HG03571 (cell line): ENCODE results near the gene ATP5MC2.
"Not testable (repeated sequence)": the region's sequence is repeated elsewhere in the genome, so short reads cannot be mapped to it uniquely, and the experiment has no call there.

Source experiments
- ATAC-seq: cut with Tn5 transposase; IDR thresholded peaks from one replicate; pipeline ENCODE4 v1.9.1; 2021; ENCODE audit not compliant: unreplicated experiment

The ATP5MC2 gene

GRCh38 chr12:53653595-53653994 is 22.3 kb downstream of the ATP5MC2 start:
- ATAC-seq, result no peak

DNA sequence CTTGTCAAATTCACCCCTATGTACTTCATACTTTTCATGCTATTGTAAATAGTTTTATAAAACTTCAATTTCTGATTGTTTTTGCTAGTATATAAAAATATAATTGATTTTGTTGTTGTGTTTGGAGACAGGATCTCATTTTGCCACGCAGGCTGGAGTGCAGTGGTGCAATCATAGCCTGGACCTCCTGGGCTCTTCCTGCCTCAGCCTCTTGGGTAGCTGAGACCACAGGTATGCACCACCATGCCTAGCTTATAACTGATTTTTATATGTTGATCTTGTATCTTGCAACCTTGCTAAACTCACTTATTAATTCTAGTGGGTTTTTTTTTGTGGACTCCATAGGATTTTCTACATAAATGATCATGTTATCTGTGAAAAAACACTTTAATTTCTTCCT is 23.5 kb downstream of the ATP5MC2 start:
- ATAC-seq, result no peak

- ATAC-seq, result no peak
Observed at GRCh38 chr12:53651737-53652136, 24.1 kb downstream of the ATP5MC2 start.

- ATAC-seq, result not testable (repeated sequence)
Observed at GRCh38 chr12:53646300-53646699, 29.6 kb downstream of the ATP5MC2 start.

DNA sequence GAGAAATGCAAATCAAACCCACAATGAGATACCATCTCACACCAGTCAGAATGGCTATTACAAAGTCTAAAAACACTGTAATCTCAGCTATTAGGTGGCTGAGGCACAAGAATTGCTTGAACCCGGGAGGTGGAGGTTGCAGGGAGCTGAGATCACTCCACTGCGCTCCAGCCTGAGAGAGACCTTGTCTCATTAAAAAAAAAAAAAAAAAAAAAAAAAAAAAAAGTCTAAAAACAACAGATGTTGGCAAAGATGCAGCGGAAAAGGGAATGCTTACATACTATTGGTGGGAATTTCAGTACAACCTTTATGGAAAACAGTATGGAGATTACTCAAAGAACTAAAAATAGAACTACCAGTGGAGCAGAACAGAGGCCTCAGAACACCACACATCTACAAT is 30.7 kb downstream of the ATP5MC2 start:
- no peak for ATAC-seq

DNA sequence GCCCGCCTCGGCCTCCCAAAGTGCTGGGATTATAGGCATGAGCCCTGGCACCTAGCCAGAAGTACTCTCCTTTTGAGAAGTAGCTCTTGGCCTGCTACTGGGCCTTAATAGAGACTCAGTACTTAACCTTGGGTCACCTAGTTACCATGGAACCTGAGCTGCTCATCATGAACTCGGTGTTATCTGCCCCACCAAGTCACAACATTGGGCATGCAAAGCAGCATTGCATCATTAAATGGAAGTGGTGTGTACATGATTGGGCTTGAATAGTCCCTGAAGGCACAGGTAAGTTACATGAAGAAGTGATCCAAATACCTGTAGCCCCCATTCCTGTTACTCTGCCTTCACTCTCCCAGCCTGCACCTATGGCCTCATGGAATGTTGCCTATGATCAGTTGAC is 31.8 kb downstream of the ATP5MC2 start:
- ATAC-seq, result no peak

DNA sequence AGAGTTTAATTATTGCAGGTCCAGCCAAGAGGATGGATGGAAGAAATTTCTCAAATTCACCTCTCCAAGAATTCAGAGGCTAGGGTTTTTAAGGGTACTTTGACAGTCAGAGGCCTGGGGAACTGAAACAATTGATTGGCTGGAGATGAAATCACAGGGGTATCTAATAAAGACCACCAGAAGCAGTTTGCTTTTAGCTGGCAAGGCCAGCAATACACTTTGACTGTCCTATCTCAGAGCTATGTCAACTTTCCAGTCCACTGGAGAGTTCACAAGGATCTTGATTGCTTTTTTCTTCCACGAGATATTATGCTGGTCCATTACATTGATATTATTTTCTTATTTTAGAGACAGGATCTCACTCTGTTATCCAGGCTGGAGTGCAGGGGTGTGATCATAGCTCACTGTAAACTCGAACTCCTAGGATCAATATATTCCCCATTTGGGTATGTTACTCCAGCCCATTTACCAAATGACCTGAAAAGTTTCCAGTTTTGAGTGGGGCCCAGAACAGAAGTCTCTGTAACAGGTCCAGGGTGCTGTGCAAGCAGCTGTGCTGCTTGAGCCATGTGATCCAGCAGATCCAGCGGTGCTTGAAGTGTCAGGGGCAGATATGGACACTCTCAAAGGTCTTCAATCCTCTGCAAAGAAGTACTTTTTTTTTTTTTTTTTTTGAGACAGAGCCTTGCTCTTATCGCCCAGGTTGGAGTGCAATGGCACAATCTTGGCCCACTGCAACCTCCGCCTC is 32.5 kb downstream of the ATP5MC2 start:
- no peak for ATAC-seq

- no peak for ATAC-seq
Observed at GRCh38 chr12:53638057-53638456, 37.8 kb downstream of the ATP5MC2 start.

- no peak for ATAC-seq
Observed at GRCh38 chr12:53636641-53637040, 39.2 kb downstream of the ATP5MC2 start.

DNA sequence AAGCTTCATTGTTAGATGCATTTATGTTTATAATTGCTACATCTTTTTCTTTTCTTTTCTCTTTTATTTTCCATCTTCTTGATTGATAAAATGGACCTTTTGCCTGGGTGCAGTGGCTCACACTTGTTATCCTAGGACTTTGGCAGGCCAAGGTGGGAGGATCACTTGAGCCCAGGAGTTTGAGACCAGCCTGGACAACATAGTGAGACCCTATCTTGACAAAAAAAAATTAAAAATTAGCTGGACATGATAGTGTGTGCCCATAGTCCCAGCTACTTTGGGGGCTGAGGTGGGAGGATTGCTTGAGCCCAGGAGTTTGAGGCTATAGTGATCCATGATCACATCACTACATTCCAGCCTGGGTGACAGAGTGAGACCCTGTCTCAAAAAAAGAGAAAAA is 40.2 kb downstream of the ATP5MC2 start:
- ATAC-seq, result not testable (repeated sequence)

DNA sequence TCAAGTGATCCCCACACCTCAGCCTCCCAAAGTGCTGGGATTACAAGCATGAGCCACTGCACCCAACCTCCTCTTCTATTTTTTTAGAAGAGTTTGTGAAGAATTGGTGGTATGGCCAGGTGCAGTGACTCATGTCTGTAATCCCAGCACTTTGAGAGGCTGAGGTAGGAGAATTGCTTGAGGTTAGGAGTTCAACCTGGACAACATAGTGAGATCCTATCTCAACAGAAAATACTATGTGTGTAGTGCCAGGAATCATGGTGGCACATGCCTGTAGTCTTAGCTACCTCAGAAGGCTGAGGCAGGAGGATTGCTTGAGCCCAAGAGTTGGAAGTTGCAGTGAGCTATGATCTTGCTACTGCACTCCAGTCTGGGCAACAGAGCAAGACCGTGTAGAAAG is 44.2 kb downstream of the ATP5MC2 start:
- no peak for ATAC-seq

DNA sequence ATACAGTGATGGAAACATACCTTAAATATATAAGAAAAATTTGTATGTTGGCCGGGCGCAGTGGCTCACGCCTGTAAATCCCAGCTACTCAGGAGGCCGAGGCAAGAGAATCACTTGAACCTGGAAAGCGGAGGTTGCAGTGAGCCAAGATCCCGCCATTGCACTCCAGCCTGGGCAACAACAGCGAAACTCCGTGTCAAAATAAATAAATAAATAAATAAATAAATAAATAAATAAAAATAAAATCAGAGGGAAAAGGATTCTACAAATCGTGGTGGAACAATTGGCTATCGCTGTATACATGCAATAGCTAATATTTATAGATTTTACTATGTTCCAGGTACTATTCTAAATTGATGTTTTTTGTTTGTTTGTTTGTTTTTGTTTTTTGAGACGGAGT is 48.0 kb downstream of the ATP5MC2 start:
- ATAC-seq, result no peak

- peak; percentile 8 for ATAC-seq
Observed at GRCh38 chr12:53626702-53627169, 49.1 kb downstream of the ATP5MC2 start.

GRCh38 chr12:53625946-53626701 is 49.8 kb downstream of the ATP5MC2 start, which contains the start of gene ATF7:
Gene ATF7 (minus strand): TSS chr12:53626382. CDS start chr12:53601000, 25,382 bp downstream.
- peak; percentile 93 for ATAC-seq

DNA sequence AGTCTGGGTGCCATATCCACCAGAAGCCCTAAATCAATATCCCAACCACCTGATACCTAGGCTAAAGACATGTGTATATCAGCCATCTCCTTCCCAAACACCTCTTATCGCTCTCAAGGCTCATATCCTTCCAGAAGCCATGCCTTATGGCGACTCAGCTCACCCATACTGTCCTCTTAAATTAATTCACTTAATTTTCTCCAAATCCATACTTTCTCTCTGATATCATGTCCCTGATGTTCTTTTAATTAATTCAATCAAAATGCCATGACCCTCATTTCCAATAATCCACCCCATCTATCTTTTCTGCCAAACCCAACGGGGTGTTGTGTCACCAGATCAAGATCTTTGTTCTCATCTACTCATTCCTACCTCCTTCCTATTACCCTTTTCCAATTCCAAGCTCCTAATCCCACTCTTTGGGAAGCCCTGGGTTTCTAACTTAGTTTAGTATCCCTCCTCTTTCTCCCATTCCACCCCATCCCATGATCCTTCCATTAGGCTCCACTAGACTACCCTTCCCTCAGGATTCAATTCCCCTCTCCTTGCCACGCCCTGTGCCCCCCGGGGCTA is 50.4 kb downstream of the ATP5MC2 start:
- no peak for ATAC-seq

DNA sequence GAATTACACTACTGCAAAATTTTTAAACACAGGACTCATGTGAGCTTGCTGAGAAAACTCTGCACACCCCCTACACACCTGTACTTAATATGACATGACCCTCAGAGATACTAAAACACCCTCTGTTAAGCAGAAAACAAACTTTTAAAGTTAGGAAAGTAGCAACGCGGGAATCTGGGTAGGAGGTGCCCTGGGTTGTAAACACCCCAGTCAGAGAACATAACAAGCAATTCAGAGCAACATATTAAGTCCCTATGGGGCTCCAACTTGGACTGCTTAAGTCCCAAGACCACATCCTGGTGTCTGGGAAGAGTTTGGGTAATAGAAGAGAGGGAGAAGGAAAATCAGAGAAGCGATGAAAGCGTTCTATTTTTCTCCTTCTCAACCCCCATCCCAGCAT is 50.9 kb downstream of the ATP5MC2 start:
- no peak for ATAC-seq

DNA sequence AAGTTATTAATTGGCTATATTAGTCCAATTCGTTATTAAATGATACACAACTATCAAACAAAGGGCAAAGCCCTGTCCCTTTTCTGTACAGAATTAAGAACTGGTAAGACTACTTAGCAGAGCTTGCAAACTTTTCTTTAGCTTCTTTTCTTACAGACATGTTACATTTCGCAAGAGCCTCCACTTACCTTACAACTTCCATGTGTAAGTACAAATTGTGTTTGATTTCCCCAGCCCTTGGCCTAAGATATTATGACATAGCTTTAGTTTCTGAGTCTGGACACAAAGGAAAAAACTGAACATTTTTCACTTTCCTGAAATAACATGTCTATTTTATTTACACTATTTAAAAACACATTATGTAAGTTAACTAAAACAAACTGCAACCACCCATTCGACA is 51.4 kb downstream of the ATP5MC2 start:
- ATAC-seq, result no peak

DNA sequence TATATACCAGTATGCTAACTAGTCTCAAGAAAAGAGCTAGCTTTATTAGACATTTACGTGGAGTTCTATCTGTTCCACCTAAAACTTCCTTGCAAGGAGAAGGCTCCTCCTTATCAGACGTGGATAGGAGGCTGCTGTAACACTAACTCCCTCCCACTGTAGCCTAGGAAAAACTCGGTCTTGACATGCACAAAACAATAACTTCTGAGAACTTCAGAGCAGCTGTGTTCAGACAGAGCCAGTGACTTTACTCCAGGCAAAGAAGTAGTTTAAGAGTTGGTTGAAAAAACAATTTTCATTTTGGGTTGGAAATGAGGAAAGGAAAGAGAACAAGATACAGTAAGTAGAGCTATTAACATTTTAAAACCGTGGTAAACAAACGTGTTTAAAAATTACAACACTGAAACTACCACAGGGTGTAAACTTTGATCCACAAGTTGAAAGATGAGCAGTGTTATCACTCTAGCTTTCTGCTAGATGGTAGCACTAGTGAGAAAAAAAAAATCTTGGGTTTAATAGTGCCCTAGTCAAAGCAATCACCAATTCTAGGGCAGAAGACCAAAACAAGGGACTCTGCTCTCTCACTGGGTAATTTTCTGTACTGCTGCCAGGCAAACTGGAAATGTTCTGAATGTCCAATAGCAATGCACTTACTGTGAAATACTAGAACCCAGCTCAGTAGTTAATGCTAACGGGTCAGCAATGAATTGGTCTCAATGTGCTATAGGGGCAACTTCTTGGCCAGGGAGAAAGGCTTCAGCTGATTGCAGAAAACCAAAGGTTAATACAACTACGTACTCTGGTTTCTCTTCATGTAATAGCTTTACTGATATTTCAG is 52.1 kb downstream of the ATP5MC2 start:
- ATAC-seq, result no peak

- ATAC-seq, result no peak
Observed at GRCh38 chr12:53622724-53623123, 53.2 kb downstream of the ATP5MC2 start.

DNA sequence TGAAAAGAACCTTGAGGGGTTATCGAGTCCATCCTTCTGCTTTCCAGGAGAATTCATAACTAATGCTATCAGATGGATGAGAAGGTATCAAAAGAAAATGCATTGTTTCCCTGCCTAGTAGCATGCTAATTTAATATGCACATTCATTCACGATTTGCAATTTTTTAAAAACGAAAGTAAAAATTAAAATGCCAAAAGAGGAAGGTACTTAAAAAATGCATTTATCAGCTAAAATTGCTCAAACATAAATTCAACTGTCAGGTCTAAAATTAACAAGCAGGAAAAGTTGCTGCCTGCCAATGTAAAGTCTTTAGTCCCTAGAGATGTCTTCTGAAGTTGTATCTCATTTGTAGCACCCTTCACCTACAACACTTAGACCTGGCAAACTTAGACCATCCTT is 57.6 kb downstream of the ATP5MC2 start:
- no peak for ATAC-seq

- ATAC-seq, result no peak
Observed at GRCh38 chr12:53617700-53618099, 58.2 kb downstream of the ATP5MC2 start.
